COLO668 (cell line): ENCODE data around the gene ASTL.
"Not testable (repeated sequence)": the region's sequence is repeated elsewhere in the genome, so short reads cannot be mapped to it uniquely, and the experiment has no call there.

Source experiments
- DNase-seq: peaks from one replicate; lab custom pipeline; 2025; ENCODE audit not compliant: unreplicated experiment; lab: John Stamatoyannopoulos, UW

Gene ASTL

DNA sequence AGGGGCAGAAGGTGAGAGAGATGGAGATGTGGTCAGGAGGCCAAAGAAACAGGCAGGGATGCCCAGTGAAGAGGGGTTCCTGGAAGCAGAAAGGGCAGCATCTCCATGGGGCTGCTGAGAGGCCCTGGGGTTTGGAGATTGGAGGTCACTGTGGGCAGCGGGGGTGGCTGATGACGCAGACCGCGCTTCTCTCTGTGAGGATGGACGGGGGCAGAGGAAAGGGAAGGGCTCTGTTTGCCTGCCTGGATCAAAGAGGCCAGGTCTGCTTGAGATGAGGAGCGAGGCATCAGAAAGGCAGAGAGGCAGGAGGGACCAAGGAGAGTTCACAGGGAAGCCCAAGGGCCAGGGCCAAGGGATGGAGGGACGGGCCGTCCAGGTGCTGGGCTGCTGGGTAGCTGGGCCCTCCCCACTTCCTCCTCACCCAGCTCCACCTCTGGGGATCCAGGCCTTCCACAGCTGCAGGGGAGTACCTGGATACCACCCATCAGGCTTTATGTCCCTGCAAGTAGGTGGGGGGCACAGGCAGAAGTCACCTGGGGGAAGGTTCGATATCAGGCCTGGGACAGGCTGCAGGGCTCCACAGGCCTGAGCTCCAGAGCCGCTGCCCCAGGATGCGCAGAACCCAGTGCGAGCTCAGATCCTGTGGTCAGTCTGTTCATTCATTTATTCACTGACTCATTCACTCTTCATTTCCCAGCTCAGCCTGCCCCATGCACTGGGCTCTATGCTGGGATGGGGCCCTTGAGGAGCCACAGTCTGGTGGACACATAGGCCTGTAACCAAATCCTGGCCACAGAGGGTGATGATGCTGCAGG lies 52.6 kb downstream of the ASTL start:
- DNase-seq = no peak

- not testable (repeated sequence) for DNase-seq
These were observed 53.3 kb downstream of the ASTL start for GRCh38 chr2:96084858-96085518.

- DNase-seq = no peak
These were observed 54.1 kb downstream of the ASTL start for GRCh38 chr2:96083989-96084857.

- no peak for DNase-seq
These were observed 55.0 kb downstream of the ASTL start for GRCh38 chr2:96083064-96083939.

DNA sequence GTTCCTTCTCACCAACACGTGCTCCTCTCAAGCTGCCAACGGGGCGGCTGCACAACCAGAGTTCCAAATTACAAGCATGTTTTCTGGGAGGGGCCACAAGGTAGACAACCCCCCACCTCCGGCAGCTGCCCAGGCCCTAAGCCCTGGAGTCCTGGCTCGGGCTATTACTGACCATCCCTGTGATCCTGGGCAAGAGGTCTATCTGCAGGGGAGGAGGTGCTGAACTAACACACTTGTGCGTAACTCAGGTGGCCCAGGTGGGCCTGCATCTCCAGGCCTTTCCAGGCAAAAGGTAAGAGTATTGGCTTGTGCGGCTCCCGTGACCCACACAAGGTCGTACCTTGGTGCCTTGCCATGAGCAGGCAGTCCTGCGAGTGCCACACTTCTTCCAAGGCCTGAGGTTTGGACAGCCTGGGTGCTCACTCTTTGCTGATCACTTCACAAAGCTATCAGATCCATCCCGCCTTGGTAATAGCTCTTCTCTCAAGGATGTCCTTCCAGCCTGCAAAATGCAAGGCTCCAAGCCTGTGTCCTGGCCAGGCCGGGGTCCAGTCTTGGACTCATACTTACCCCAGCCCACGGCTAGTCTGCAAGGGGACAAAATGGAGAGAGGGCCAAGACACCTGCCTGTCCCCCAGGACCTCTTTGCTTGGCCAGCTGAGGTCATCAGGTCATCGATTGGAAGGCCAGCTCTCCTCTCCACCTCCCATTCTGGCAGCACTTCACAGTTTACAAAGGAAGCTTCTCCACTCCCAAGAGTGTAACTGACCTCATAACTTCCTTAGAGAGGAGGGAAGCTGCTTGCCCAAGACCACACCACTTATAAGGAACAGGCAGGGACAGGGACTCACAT lies 55.9 kb downstream of the ASTL start:
- no peak for DNase-seq

GRCh38 chr2:96081042-96081441 lies 57.3 kb downstream of the ASTL start:
- no peak for DNase-seq

DNA sequence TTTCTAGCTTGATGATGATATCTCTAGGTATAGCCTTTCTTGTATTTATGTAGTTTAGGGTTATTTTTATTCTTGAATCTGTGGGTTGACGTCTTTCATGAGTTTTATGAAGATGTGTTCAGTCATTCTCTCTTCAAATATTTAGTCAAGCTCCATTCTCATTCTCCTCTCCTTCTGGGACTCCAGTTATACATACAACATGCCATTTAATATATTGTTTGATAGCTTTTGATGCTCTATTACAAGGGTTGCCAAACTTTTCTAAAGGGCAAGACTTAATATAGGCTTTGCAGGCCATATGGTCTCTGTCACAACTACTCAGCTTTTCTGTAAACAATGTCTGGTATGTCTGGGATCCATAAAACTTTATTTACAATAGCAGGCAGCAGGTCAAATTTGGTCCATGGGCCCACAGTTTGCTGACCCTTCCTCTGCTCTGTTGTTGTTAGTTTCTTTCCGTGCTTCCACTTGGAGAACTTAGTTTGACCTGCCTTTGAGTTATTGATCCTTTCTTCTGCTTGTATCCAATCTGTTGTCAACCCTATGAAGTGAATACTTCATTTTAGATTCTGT lies 63.0 kb downstream of the ASTL start:
- DNase-seq = no peak

DNA sequence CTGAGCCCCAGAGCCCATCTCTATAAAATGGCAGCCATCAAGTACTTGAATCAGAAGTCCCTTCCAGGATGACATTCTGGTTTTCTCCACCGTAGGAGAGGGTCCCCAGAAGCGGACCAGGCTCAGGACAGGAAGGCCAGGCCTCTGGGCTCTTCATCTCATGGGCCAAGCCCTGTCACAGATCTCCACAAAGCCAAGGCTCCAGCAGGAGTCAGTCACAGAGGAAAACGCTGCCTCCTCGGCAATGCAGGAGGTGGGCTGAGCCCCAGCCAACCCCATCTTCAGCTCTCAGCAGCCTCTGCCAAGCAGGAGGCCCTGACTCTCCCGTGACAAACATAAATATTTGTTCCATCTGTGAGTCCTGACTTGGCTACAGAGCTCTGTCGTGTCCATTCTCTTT lies 64.1 kb downstream of the ASTL start:
- DNase-seq = no peak

GRCh38 chr2:96073170-96073775 lies 65.0 kb downstream of the ASTL start:
- DNase-seq = no peak
